ENCODE data around the gene ELP4. TPM values are rescaled to one million over a fixed set of nuclear protein-coding genes. Genes with fewer than 3 reads are reported as not detected.
A peak's percentile ranks its signal among the peaks of the same experiment; 100 is the strongest.

ELP4 gene
- total RNA-seq, 1 experiment from 2014 or later = 15.2 TPM

- Histone ChIP-seq H4K8ac (replicated peaks; ENCODE audit: insufficient read length, low read depth, low read length) (no peak overlapping the region), H3K4ac (ENCODE audit: low read depth, low read length) (no peak overlapping the region), H4K20me1 (ENCODE audit: control insufficient read depth, insufficient read depth, insufficient read length) (no peaks in the 10 kb centered on the region), H3K14ac (ENCODE audit: insufficient read depth, low read length) (no peak overlapping the region), H4K91ac (ENCODE audit: insufficient read length, low read depth, low read length) (no peak overlapping the region), H2BK20ac (ENCODE audit: low read depth, low read length, poor library complexity, severe bottlenecking) (no peak overlapping the region), H3K23me2 (ENCODE audit: insufficient read length, low read depth, low read length, poor library complexity, severe bottlenecking) (no peaks in the 10 kb centered on the region), H3T11ph (ENCODE audit: low read length) (no peak overlapping the region), H3K18ac (ENCODE audit: insufficient read length, low read depth, low read length) (no peak overlapping the region), H3K4me2 (ENCODE audit: insufficient read depth, insufficient read length, low read length) (no peak overlapping the region), H2BK12ac (ENCODE audit: insufficient read length, low read depth, low read length) (no peak overlapping the region), H3K79me2 (ENCODE audit: insufficient read depth, low read length) (no peaks in the 10 kb centered on the region), H3K56ac (ENCODE audit: insufficient read length, low read depth, low read length) (no peak overlapping the region), H2AK5ac (ENCODE audit: insufficient read length, low read length) (no peak overlapping the region), H3K23ac (ENCODE audit: insufficient read length, low read depth, low read length) (no peak overlapping the region), H2BK5ac (ENCODE audit: insufficient read length, low read length) (no peak overlapping the region), H2BK120ac (ENCODE audit: low read depth, low read length, poor library complexity, severe bottlenecking) (no peak overlapping the region), H4K5ac (ENCODE audit: insufficient read length, low read depth, low read length) (no peak overlapping the region), H3K9me3 (ENCODE audit: control insufficient read depth, low read depth, low read length) (no peaks in the 10 kb centered on the region), H2AFZ (ENCODE audit: low read length) (no peak overlapping the region), H3K27ac (ENCODE audit: insufficient read length, low read depth, low read length) (no peak overlapping the region), H3K9ac (ENCODE audit: extremely low read depth, insufficient read length, low read length) (no peak overlapping the region), H3K79me1 (ENCODE audit: insufficient read depth, low read depth, low read length, poor library complexity, severe bottlenecking) (no peaks in the 10 kb centered on the region), H2BK15ac (ENCODE audit: low read depth, low read length) (no peak overlapping the region), H3K27me3 (ENCODE audit: insufficient read depth, low read length) (no peaks in the 10 kb centered on the region), H3K4me1 (ENCODE audit: insufficient read depth, low read length) (peaks cover 2% of the 10 kb centered on the region; the same call in 1 of the 2 replicates)
- Mint-ChIP-seq H3K36me3 (ENCODE audit: insufficient read depth in 1 of 3, low read depth in 3 of 3) (no peaks in the 10 kb centered on the region), H3K9me3 (no peaks in the 10 kb centered on the region), H3K27ac (peak overlapping the region in 1 of 3 experiments; percentile 53; a peak in 2 of 7 replicates), H3K27me3 (ENCODE audit: low read depth) (no peaks in the 10 kb centered on the region), H3K4me1 (peaks cover 15 to 22% of the 10 kb centered on the region in 2 experiments), H3K4me3 (no peak overlapping the region)
- TF ChIP-seq, protein P1, sequence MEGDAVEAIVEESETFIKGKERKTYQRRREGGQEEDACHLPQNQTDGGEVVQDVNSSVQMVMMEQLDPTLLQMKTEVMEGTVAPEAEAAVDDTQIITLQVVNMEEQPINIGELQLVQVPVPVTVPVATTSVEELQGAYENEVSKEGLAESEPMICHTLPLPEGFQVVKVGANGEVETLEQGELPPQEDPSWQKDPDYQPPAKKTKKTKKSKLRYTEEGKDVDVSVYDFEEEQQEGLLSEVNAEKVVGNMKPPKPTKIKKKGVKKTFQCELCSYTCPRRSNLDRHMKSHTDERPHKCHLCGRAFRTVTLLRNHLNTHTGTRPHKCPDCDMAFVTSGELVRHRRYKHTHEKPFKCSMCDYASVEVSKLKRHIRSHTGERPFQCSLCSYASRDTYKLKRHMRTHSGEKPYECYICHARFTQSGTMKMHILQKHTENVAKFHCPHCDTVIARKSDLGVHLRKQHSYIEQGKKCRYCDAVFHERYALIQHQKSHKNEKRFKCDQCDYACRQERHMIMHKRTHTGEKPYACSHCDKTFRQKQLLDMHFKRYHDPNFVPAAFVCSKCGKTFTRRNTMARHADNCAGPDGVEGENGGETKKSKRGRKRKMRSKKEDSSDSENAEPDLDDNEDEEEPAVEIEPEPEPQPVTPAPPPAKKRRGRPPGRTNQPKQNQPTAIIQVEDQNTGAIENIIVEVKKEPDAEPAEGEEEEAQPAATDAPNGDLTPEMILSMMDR (conservative IDR thresholded peaks at IDR 0.05) = no peak
- no CpG with 5 or more reads among the region's 2 CpGs for WGBS (ENCODE audit: extremely low coverage, insufficient read length, low lambda C conversion rate)
- DNase-seq = no peak
Measured at GRCh38 chr11:31651822-31652221, 142.3 kb downstream of the ELP4 start.

Measured in H9 (cell line).